OCI-LY3 (cell line): ENCODE measurements around the gene HPD.

Experiments used
- EZH2phosphoT487 ChIP-seq: fragments of 200-600 bp; shearing (Covaris generic); IDR thresholded peaks from 2 replicates; pipeline ENCODE4 v1.6.1; 2018; ENCODE audit warnings: antibody characterized with exemption, mixed run types, low read depth
- TF ChIP-seq, protein P1 (sequence below): fragments of 200-600, 300-600 bp; sonication (generic); IDR thresholded peaks from 2 replicates; pipeline ENCODE4 v1.5.1; 2014; ENCODE audit warnings: antibody characterized with exemption, low read length, low read depth

DNA sequence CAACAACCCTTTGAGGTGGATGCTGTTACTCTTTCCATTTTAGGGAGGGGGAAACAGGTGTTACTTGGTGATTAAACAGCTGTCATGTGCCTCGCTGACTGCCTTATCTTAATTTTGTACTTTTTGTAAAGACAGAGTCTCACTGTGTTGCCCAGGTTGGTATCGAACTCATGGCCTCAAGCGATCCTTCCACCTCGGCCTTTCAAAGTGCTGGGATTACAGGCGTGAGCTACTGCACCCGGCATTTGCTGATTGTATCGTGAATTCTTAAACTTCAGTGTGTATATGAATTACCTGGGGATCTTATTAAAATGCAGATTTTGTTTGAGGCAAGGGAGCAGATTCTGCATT, 30.6 kb upstream of the HPD start:
- TF ChIP-seq, protein P1, sequence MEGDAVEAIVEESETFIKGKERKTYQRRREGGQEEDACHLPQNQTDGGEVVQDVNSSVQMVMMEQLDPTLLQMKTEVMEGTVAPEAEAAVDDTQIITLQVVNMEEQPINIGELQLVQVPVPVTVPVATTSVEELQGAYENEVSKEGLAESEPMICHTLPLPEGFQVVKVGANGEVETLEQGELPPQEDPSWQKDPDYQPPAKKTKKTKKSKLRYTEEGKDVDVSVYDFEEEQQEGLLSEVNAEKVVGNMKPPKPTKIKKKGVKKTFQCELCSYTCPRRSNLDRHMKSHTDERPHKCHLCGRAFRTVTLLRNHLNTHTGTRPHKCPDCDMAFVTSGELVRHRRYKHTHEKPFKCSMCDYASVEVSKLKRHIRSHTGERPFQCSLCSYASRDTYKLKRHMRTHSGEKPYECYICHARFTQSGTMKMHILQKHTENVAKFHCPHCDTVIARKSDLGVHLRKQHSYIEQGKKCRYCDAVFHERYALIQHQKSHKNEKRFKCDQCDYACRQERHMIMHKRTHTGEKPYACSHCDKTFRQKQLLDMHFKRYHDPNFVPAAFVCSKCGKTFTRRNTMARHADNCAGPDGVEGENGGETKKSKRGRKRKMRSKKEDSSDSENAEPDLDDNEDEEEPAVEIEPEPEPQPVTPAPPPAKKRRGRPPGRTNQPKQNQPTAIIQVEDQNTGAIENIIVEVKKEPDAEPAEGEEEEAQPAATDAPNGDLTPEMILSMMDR = no peak
- TF ChIP-seq EZH2phosphoT487 = no peak
